H9 (cell line): ENCODE measurements around the gene TNPO1. TPM values are rescaled to one million over a fixed set of nuclear protein-coding genes. Genes with fewer than 3 reads are reported as not detected.

ENCODE experiments used
- DNase-seq: peaks from one replicate; pipeline ENCODE4 v3.0.0-alpha.2; 2017
- H2AFZ ChIP-seq: one replicate; pipeline ENCODE4 v1.6.1; 2013; ENCODE audit warnings: mild to moderate bottlenecking, low read length, control low read depth, moderate library complexity
- H2AK5ac ChIP-seq: 2 replicates; pipeline ENCODE4 v1.6.1; 2013; ENCODE audit warnings: low read length, control low read depth, mixed read lengths; ENCODE audit not compliant: insufficient read length
- H2BK120ac ChIP-seq: one replicate; pipeline ENCODE4 v1.6.1; 2013; ENCODE audit warnings: low read depth, mild to moderate bottlenecking, low read length, control low read depth, inconsistent platforms; ENCODE audit not compliant: poor library complexity, severe bottlenecking
- H2BK12ac ChIP-seq: 2 replicates; pipeline ENCODE4 v1.6.1; 2013; ENCODE audit warnings: low read length, control low read depth, mixed read lengths, low read depth; ENCODE audit not compliant: insufficient read length
- H2BK15ac ChIP-seq: 2 replicates; pipeline ENCODE4 v1.6.1; 2013; ENCODE audit warnings: low read depth, low read length, control low read depth
- H2BK20ac ChIP-seq: one replicate; pipeline ENCODE4 v1.6.1; 2013; ENCODE audit warnings: low read depth, mild to moderate bottlenecking, low read length, control low read depth, inconsistent platforms; ENCODE audit not compliant: poor library complexity, severe bottlenecking
- H2BK5ac ChIP-seq: 2 replicates; pipeline ENCODE4 v1.6.1; 2013; ENCODE audit warnings: low read length, control low read depth, mixed read lengths; ENCODE audit not compliant: insufficient read length
- H3K14ac ChIP-seq: 2 replicates; pipeline ENCODE4 v1.6.1; 2013; ENCODE audit warnings: low read length, control low read depth; ENCODE audit not compliant: insufficient read depth
- H3K18ac ChIP-seq: 2 replicates; pipeline ENCODE4 v1.6.1; 2013; ENCODE audit warnings: low read depth, mild to moderate bottlenecking, mixed read lengths, low read length, control low read depth; ENCODE audit not compliant: insufficient read length
- H3K23ac ChIP-seq: 2 replicates; pipeline ENCODE4 v1.6.1; 2013; ENCODE audit warnings: low read length, control low read depth, mixed read lengths, low read depth; ENCODE audit not compliant: insufficient read length
- H3K23me2 ChIP-seq: 2 replicates; pipeline ENCODE4 v1.6.1; 2013; ENCODE audit warnings: low read depth, mild to moderate bottlenecking, mixed read lengths, low read length, control low read depth; ENCODE audit not compliant: insufficient read length, poor library complexity, severe bottlenecking
- H3K27ac ChIP-seq: 2 replicates; pipeline ENCODE4 v1.5.1; 2013; ENCODE audit warnings: low read length, control low read depth, mixed read lengths, low read depth; ENCODE audit not compliant: insufficient read length
- H3K27me3 ChIP-seq: 2 replicates; pipeline ENCODE4 v1.6.1; 2013; ENCODE audit warnings: low read length, control low read depth, inconsistent platforms; ENCODE audit not compliant: insufficient read depth
- H3K4ac ChIP-seq: 2 replicates; pipeline ENCODE4 v1.6.1; 2013; ENCODE audit warnings: low read depth, mild to moderate bottlenecking, control low read depth, inconsistent platforms, low read length, moderate library complexity
- H3K4me1 ChIP-seq: 2 replicates; pipeline ENCODE4 v1.6.1; 2013; ENCODE audit warnings: low read length, control low read depth, inconsistent platforms; ENCODE audit not compliant: insufficient read depth
- H3K4me2 ChIP-seq: 2 replicates; pipeline ENCODE4 v1.6.1; 2013; ENCODE audit warnings: low read length, control low read depth, mixed read lengths; ENCODE audit not compliant: insufficient read length, insufficient read depth
- H3K56ac ChIP-seq: 2 replicates; pipeline ENCODE4 v1.6.1; 2013; ENCODE audit warnings: low read depth, mild to moderate bottlenecking, mixed read lengths, low read length, control low read depth; ENCODE audit not compliant: insufficient read length
- H3K79me1 ChIP-seq: 2 replicates; pipeline ENCODE4 v1.6.1; 2013; ENCODE audit warnings: low read depth, mild to moderate bottlenecking, moderate library complexity, low read length, control low read depth, inconsistent platforms; ENCODE audit not compliant: insufficient read depth, poor library complexity, severe bottlenecking
- H3K79me2 ChIP-seq: 2 replicates; pipeline ENCODE4 v1.6.1; 2013; ENCODE audit warnings: low read length, control low read depth, inconsistent platforms; ENCODE audit not compliant: insufficient read depth
- H3K9ac ChIP-seq: 2 replicates; pipeline ENCODE4 v1.6.1; 2013; ENCODE audit warnings: low read length, control low read depth, mixed read lengths; ENCODE audit not compliant: insufficient read length; ENCODE audit errors: extremely low read depth
- H3K9me3 ChIP-seq: one replicate; pipeline ENCODE4 v1.6.1; 2013; ENCODE audit warnings: low read depth, low read length, inconsistent platforms; ENCODE audit not compliant: control insufficient read depth
- H3T11ph ChIP-seq: one replicate; pipeline ENCODE4 v1.6.1; 2013; ENCODE audit warnings: mild to moderate bottlenecking, low read length, control low read depth, inconsistent platforms
- H4K20me1 ChIP-seq: one replicate; pipeline ENCODE4 v1.6.1; 2013; ENCODE audit not compliant: control insufficient read depth, insufficient read length, insufficient read depth
- H4K5ac ChIP-seq: 2 replicates; pipeline ENCODE4 v1.6.1; 2013; ENCODE audit warnings: low read depth, mild to moderate bottlenecking, mixed read lengths, low read length, control low read depth; ENCODE audit not compliant: insufficient read length
- H4K8ac ChIP-seq: replicated peaks from 2 replicates; pipeline ENCODE4 v1.6.1; 2013; ENCODE audit warnings: low read length, control low read depth, mixed read lengths, low read depth; ENCODE audit not compliant: insufficient read length
- H4K91ac ChIP-seq: 2 replicates; pipeline ENCODE4 v1.6.1; 2013; ENCODE audit warnings: low read depth, mild to moderate bottlenecking, moderate library complexity, mixed read lengths, low read length, control low read depth; ENCODE audit not compliant: insufficient read length
- H3K27ac Mint-ChIP-seq, 3 experiments: 2 replicates in 2 of 3; 3 replicates in 1 of 3; pipeline ENCODE4 v1.8.0; 2020 to 2021; ENCODE audit warnings: mixed read lengths in 3 of 3, mild to moderate bottlenecking in 1 of 3, moderate library complexity in 1 of 3
- H3K27me3 Mint-ChIP-seq: 2 replicates; pipeline ENCODE4 v1.8.0; 2021; ENCODE audit warnings: low read depth, mild to moderate bottlenecking, moderate library complexity, mixed read lengths
- H3K36me3 Mint-ChIP-seq, 3 experiments: 2 replicates in 2 of 3; 3 replicates in 1 of 3; pipeline ENCODE4 v1.8.0; 2020 to 2021; ENCODE audit warnings: low read depth in 3 of 3, mixed read lengths in 3 of 3; ENCODE audit not compliant: insufficient read depth in 1 of 3
- H3K4me1 Mint-ChIP-seq, 2 experiments: 2 replicates each; pipeline ENCODE4 v1.8.0; 2020; ENCODE audit warnings: mixed read lengths in 2 of 2
- H3K4me3 Mint-ChIP-seq, 2 experiments: 2 replicates in 1 of 2; 3 replicates in 1 of 2; pipeline ENCODE4 v1.8.0; 2020 to 2021; ENCODE audit warnings: mild to moderate bottlenecking in 2 of 2, mixed read lengths in 2 of 2, moderate library complexity in 1 of 2
- H3K9me3 Mint-ChIP-seq, 2 experiments: 2 replicates in 1 of 2; 3 replicates in 1 of 2; pipeline ENCODE4 v1.8.0; 2020; ENCODE audit warnings: mild to moderate bottlenecking in 2 of 2, mixed read lengths in 2 of 2, moderate library complexity in 1 of 2
- CTCF ChIP-seq: fragments of 200-600 bp; sonication (generic); conservative IDR thresholded peaks from 3 replicates; pipeline ENCODE4 v1.8.0; 2021; ENCODE audit warnings: antibody characterized with exemption, mild to moderate bottlenecking
- WGBS: extraction: QIAGEN DNeasy Blood & Tissue Kit; methylation state at CpG from one replicate; pipeline ENCODE4 v1.1.7; 2013; ENCODE audit warnings: missing lambda C conversion rate, low lambda C conversion rate, mixed read lengths; ENCODE audit not compliant: insufficient read length; ENCODE audit errors: extremely low coverage; 5-methylcytosine and 5-hydroxymethylcytosine counted together
- total RNA-seq: library from RNA; stranded (reverse); gene quantifications from 2 replicates; pipeline ENCODE4 v1.2.1, GENCODE V29; 2021

Gene TNPO1
- total RNA-seq, 1 experiment from 2014 or later: 164 TPM

GRCh38 chr5:72857396-72857795, 40.9 kb downstream of the TNPO1 start:
- peaks cover 5 to 8% of the 10 kb centered on the region in 2 experiments; a peak in 3 of 4 replicates for H3K4me1 Mint-ChIP-seq
- WGBS: no CpG with 5 or more reads among the region's 5 CpGs

More at GRCh38 chr5:72857396-72857795, 40.9 kb downstream of the TNPO1 start:
- Mint-ChIP-seq H3K27ac (no peak overlapping the region), H3K4me3 (no peak overlapping the region), H3K27me3 (no peaks in the 10 kb centered on the region), H3K9me3 (no peaks in the 10 kb centered on the region), H3K36me3 (peaks cover 48 to 88% (median 83%) of the 10 kb centered on the region in 3 experiments)
- no peaks in the 10 kb centered on the region for H3K4me1 ChIP-seq
- H3K56ac ChIP-seq: no peak overlapping the region
- no peaks in the 10 kb centered on the region for H3K27me3 ChIP-seq
- no peak overlapping the region for H2BK12ac ChIP-seq
- peaks cover 9% of the 10 kb centered on the region; the same call in 1 of the 2 replicates for H3K79me2 ChIP-seq
- H3K14ac ChIP-seq: no peak overlapping the region
- no peaks in the 10 kb centered on the region for H4K20me1 ChIP-seq
- H2BK15ac ChIP-seq: no peak overlapping the region
- H4K8ac ChIP-seq: no peak overlapping the region
- H3K23me2 ChIP-seq: no peaks in the 10 kb centered on the region
- no peak for TF ChIP-seq CTCF
- H3K18ac ChIP-seq: no peak overlapping the region
- no peak overlapping the region for H2BK20ac ChIP-seq
- H3T11ph ChIP-seq: no peak overlapping the region
- H3K4ac ChIP-seq: no peak overlapping the region
- H3K9ac ChIP-seq: no peak overlapping the region
- no peak overlapping the region for H4K91ac ChIP-seq
- H2BK120ac ChIP-seq: no peak overlapping the region
- H3K27ac ChIP-seq: no peak overlapping the region
- H2AFZ ChIP-seq: no peak overlapping the region
- H2BK5ac ChIP-seq: no peak overlapping the region
- H3K23ac ChIP-seq: no peak overlapping the region
- no peak overlapping the region for H3K4me2 ChIP-seq
- H4K5ac ChIP-seq: no peak overlapping the region
- H3K9me3 ChIP-seq: no peaks in the 10 kb centered on the region
- no peak for DNase-seq
- peaks cover 4% of the 10 kb centered on the region for H3K79me1 ChIP-seq
- no peak overlapping the region for H2AK5ac ChIP-seq
